ENCODE measurements around the gene AP2B1.
"Not testable (repeated sequence)": the region's sequence is repeated elsewhere in the genome, so short reads cannot be mapped to it uniquely, and the experiment has no call there.

Gene AP2B1

DNA sequence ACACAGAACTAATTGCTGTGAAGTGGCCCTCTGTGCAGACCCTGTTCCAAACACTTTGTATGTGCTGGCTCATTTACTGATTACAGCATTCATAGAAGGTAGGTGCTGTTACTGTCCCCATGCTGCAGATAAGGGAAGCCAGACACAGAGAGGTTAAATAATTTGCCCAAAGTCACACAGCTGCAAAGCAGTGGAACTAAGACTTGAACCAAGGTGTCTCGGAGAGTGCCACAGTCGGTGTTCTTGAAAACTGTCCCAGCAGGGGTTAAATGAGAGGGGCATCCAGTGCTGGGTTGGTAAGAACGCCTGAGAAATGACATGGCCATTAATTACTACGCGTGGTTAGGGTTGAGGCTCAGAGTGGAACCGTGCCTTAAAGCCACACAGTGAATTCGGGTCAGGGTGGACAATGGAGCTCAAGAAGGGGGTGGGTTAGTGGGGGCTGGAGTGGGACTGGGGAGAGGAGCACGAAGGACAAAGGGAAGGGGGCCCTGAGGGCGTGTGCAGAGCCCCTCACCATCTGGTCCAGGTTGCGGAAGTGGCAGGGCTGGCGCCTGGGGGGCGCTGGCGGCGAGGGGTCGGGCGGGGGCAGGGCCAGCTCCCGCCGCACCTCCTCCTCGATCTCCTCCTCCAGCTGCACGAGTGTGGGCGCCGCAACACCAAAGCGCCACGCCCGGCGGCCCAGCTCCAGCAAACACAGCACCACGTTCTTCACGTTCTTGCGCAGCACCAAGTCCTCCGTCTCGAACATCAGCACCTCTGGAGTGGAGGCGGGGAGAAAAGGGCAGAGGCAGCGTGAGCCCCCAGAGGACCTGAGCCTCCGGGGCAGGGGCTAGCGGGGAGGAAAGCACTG is 162.7 kb downstream of the AP2B1 start:
- DNase-seq (ENCODE audit: low read depth in 2 of 2) = peak; percentile 43 to 61
- TF ChIP-seq, protein P1, sequence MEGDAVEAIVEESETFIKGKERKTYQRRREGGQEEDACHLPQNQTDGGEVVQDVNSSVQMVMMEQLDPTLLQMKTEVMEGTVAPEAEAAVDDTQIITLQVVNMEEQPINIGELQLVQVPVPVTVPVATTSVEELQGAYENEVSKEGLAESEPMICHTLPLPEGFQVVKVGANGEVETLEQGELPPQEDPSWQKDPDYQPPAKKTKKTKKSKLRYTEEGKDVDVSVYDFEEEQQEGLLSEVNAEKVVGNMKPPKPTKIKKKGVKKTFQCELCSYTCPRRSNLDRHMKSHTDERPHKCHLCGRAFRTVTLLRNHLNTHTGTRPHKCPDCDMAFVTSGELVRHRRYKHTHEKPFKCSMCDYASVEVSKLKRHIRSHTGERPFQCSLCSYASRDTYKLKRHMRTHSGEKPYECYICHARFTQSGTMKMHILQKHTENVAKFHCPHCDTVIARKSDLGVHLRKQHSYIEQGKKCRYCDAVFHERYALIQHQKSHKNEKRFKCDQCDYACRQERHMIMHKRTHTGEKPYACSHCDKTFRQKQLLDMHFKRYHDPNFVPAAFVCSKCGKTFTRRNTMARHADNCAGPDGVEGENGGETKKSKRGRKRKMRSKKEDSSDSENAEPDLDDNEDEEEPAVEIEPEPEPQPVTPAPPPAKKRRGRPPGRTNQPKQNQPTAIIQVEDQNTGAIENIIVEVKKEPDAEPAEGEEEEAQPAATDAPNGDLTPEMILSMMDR (IDR thresholded peaks at IDR 0.05; ENCODE audit: low read depth, low read length) = no peak
- peak overlapping the region in 1 of 2 donors; percentile 18 for H3K4me3 ChIP-seq (replicated peaks in 1 of 2; ENCODE audit: low read depth in 2 of 2, low read length in 2 of 2)

DNA sequence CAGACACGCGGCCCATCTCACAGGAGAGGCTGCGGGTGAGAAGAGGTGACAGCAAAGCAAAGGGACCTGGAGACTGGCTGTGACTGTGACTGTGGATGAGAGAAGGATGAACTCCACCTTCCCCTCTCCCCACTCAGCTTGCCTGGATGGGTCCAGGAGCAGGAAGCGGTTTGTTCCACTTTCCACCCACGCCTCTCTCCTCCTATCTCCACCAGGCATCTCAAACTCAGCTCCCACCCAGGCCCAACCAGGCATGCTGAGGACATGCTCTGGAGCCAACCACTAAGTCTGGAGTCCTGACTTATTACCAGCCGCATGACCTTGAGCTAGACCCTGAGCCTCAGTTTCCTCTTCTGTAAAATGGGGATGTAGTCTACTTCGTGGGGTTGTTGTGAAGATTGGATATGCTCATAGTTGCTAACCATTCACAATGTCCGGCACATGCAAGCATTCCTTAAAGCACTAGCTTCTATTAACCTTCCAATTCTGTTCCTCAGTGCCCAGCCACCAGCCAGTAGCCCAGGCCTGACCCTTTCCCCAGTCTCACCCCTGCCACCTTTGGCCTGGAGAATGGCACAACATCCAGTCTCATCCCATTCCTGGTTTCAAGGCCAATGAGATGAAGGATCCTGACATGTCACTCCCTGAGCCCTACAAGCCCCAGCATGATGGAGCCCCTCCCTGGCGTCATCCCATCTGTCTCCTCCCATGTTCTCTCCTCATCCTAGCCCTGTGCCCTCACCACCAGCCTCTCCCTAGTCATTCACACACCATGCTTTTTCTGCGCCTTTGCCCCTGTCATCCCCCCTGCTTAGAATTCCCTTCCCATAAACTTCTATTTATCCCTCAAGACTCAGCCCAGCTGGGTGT is 163.6 kb downstream of the AP2B1 start:
- no peak for DNase-seq (ENCODE audit: low read depth in 2 of 2)
- no peak overlapping the region for H3K4me3 ChIP-seq (replicated peaks in 1 of 2; ENCODE audit: low read depth in 2 of 2, low read length in 2 of 2)
- TF ChIP-seq, protein P1 (IDR thresholded peaks at IDR 0.05; ENCODE audit: low read depth, low read length) = no peak

DNA sequence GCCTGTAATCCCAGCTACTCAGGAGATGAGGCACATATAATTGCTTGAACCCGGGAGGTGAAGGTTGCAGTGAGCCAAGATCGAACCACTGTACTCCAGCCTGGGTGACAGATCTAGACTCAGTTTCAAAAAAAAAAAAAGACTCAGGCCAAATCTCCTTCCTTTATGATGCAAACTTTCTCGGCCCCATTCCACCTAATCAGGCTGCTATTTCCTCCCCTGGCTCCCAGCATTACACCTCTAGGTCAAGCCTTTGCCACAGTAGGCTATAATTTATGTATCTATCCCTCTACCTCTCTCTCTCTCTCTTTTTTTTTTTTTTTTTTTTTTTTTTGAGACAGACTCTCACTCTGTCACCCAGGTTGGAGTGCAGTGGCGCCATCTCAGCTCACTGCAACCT is 164.4 kb downstream of the AP2B1 start:
- DNase-seq (ENCODE audit: low read depth in 2 of 2) = peak; percentile 26 to 76
- H3K4me3 ChIP-seq (replicated peaks in 1 of 2; ENCODE audit: low read depth in 2 of 2, low read length in 2 of 2) = not testable (repeated sequence)

DNA sequence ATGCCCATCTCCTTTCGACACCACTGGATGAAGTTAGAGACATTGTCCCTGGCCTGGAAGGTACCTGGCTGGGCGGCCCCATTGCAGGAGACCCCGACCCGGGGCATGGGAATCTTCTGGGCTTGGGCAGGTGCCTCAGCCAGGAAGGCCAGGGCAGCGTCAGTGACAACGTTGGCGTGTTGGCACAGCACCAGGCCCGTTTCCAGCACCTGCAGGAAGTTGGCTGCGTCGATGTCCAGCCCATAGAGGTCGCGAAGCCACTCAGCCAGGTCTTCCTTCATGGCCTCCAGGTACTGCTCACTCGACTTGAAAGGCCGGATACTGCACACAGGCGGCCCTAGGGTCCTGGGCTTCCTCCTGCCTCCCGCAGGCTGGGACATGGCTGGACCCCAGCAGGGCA is 165.3 kb downstream of the AP2B1 start:
- no peak for DNase-seq (ENCODE audit: low read depth in 2 of 2)
- TF ChIP-seq, protein P1 (IDR thresholded peaks at IDR 0.05; ENCODE audit: low read depth, low read length) = no peak

DNA sequence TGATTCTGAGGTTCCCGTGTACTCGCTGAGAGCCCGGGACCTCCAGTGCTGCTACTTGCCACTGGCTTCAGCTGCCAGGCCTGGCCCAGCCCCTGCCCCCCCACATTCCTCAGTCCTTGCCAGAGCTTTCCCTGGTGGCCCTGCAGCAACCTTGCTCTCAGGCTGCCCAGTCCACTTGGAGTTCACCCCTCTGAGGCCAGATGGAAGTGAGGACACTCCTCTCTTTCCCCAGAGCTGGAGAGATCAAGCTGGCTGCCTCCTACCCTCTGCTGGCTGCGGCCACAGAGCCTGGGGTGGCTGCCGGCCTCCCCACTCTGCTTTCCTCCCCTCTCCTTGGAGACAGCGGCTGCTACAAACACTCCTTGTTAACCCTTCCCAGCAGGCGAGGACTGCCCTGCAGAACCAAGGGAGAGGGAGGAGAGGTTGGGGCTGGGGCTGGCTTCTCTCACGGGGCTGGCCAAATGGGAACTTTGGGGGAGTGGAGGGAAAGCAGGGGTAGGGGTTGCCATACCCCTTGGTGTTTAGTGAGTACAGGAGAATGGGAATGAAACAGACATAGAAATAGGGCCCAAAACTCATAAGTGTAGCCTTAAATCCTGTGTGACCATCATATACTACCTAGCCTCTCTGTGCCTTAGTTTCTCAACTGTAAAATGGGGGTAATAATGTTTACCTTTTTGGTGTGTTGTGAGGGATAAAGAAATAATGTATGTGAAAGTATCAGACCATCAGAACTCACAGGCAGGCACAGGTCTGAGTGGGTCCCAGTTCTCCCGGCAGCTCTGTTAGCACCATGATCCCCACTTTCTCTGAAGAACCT is 166.0 kb downstream of the AP2B1 start, which contains the start of gene GAS2L2:
TSS of gene GAS2L2 (minus strand) at position 295 of the 820 bp plus-strand sequence. CDS start 389 bp downstream, outside the sequence.
- peak in 1 of 2 donors; percentile 63 for DNase-seq (ENCODE audit: low read depth in 2 of 2)

More for the DNA sequence above, 165.3 kb downstream of the AP2B1 start:
- no peak overlapping the region for H3K4me3 ChIP-seq (replicated peaks in 1 of 2; ENCODE audit: low read depth in 2 of 2, low read length in 2 of 2)

DNA sequence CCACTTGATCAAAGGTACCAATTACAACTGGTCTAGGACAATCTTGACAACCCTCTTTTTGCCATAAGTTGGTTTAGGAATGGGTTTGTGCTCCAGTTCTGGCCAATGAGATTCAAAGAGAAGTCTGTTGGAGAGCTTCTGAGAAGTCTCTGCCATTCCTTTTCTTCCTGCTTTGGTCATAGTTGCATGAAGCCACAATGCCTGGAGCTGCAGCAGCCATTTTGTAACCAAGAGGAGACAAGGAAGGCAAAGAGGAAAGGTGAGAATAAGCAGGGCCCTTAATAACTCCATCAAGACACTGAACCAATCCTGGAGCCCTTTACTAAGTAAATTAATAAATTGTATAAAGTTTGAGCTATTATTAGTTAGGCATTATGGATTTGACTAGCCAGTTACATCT is 170.1 kb downstream of the AP2B1 start:
- no peak overlapping the region for H3K4me3 ChIP-seq (replicated peaks in 1 of 2; ENCODE audit: low read depth in 2 of 2, low read length in 2 of 2)
- no peak for DNase-seq (ENCODE audit: low read depth in 2 of 2)
- TF ChIP-seq, protein P1 (IDR thresholded peaks at IDR 0.05; ENCODE audit: low read depth, low read length) = no peak

More for the DNA sequence above, 166.0 kb downstream of the AP2B1 start, which contains the start of gene GAS2L2:
- TF ChIP-seq, protein P1 (IDR thresholded peaks at IDR 0.05; ENCODE audit: low read depth, low read length) = no peak
- H3K4me3 ChIP-seq (replicated peaks in 1 of 2; ENCODE audit: low read depth in 2 of 2, low read length in 2 of 2) = no peak within 1 kb of the TSS
